Stimulated activated CD8-positive, alpha-beta memory T cell treated with anti-CD3 and anti-CD28 coated beads, Interleukin-2, amount 100 ng/mL, for 48 hours (primary cell): ENCODE results near the gene PGPEP1.
"Not testable (repeated sequence)": the region's sequence is repeated elsewhere in the genome, so short reads cannot be mapped to it uniquely, and the experiment has no call there.

Experiments used
- DNase-seq, 2 donors: peaks; one replicate each; pipeline ENCODE4 v3.0.0-alpha.2; 2020; ENCODE audit warnings: low read depth in 2 of 2

PGPEP1 gene

DNA sequence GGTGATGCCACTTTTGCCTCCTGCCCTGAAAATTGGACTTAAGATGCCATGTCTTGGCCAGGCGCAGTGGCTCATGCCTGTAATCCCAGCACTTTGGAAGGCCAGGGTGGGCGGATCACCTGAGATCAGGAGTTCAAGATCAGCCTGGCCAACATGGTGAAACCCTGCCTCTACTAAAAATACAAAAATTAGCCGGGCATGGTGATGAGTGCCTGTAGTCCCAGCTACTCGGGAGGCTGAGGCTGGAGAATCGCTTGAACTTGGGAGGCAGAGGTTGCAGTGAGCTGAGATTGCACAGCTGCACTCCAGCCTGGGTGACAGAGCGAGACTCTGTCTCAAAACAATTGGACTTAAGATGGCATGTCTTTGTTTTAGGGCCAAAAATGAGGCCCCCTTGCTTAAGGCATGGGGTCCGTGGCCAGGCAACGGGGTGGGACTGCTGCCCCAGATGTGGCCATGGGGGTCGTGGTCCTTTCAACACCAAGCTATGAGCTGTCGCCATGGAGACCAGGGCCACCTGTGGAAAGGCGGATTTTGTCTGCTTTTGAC is 24.0 kb downstream of the PGPEP1 start:
- not testable (repeated sequence) for DNase-seq

GRCh38 chr19:18364826-18365528 is 24.6 kb downstream of the PGPEP1 start:
- DNase-seq = no peak

DNA sequence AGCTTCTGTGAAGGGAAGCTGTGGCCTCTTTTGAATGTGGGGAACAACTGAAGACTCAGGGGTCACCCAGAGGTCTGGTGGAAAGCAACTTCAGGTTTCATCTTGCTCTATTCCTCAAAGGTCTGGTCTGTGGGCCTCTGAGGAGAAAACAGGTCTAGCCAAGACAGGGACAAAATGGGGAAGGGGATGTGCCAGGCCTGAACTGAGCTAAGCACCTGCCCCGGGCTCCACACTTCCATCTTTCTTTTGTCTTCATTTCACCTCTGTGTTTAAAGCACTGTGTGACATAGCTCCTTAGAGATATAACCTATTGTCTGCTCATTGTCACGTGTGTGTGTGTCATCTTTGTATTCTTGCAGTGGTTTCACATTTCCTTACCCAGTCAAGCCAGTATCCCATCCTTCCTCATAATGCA is 25.6 kb downstream of the PGPEP1 start:
- no peak for DNase-seq

GRCh38 chr19:18368504-18369222 is 28.3 kb downstream of the PGPEP1 start:
- DNase-seq = no peak

DNA sequence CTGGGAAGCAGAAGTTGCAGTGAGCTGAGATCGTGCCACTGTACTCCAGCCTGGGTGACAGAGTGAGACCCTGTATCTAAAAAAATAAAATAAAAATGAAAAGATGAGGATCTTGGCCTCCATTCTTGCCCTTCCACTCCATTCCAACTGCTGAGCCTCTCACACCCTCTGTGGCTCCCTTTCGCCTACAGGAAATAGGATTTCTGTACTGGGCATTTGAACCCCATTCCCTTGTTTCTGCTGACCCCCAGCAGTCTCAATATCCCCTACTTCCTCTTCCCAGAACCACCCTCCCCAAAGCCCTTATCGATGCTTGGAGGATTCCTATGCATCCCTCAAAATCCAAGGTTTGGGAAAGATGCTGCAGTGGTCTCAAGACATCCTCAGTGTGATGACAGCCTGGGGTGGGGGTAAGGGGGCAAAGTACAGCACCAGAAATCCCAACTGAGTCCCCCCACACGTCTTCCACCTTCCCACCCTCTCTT is 33.1 kb downstream of the PGPEP1 start:
- DNase-seq = no peak

DNA sequence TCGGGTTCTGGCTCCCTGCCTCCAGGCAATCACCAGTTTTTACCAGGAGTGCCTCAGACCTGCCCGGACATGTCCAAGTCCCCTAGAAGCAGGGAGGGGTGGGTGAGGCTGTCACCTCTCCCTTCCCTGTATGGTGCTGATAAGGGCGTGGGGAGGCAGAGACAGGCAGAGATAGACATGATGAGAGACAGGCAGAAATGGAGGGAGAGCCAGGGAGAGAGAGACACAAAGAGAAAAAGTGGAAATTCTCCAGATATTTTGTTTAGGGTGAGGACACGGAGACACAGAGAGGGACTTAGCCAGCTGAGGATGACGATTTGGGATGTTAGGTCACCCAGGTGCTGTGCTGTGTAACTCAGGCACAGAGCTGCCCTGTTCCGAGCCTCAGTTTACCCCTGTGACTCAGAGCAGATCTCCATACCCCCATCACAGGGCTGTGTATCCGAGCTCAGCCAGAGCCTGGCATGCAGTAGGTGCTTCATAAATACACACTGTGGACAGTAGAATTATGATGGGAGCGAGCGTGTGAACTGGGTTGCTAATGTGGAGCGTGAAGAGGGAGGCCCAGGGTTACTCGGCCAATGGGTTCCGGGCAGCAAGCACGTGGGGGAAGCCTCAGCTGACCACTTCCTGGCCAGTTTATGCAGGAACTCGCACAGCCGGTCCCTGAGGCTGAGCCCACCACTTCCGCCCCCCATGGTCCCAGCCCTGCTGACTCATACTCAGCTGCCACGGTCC is 33.7 kb downstream of the PGPEP1 start:
- peak; percentile 50 to 69 for DNase-seq

GRCh38 chr19:18377026-18377425 is 36.6 kb downstream of the PGPEP1 start:
- no peak for DNase-seq

GRCh38 chr19:18379803-18380747 is 39.7 kb downstream of the PGPEP1 start:
- no peak for DNase-seq

DNA sequence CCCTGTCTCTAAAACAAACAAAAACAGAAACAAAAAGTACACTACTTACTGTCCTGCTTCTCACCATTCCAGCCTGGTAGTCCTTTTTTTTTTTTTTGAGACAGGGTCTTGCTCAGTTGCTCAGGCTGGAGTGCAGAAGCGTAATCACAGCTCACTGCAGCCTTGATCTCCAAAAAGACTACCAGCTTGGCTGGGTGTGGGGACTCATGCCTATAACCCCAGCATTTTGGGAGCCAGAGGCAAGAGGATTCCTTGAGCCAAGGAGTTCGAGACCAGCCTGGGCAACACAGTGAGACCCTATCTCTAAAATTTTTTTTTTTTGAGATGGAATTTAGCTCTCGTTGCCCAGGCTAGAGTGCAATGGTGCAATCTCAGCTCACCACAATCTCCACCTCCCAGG is 40.4 kb downstream of the PGPEP1 start:
- DNase-seq = no peak

GRCh38 chr19:18383622-18384021 is 43.2 kb downstream of the PGPEP1 start:
- DNase-seq = not testable (repeated sequence)

DNA sequence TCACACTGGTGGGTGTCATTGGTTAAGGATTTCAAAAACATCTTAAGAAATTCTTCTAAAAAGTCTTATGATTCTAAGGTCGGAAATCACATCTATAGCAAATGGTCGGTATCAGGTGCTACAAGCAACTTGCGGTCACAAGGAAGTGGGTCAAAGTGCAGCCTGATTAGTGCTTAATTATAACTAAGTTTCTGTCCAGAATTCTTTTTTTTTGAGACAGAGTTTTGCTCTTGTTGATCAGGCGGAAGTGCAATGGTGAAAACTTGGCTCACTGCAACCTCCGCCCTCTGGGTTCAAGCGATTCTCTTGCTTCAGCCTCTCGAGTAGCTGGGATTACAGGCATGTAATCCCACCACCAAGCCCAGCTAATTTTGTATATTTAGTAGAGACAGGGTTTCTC is 44.4 kb downstream of the PGPEP1 start:
- DNase-seq = no peak

GRCh38 chr19:18385359-18385674 is 44.9 kb downstream of the PGPEP1 start:
- no peak for DNase-seq

GRCh38 chr19:18385675-18386542 is 45.5 kb downstream of the PGPEP1 start, which contains the start of gene GDF15:
TSS of gene GDF15 (plus strand) at chr19:18386158. CDS start at chr19:18386190, 32 bp downstream.
- peak; percentile 20 to 29 for DNase-seq

GRCh38 chr19:18386543-18387271 is 46.3 kb downstream of the PGPEP1 start:
- DNase-seq = no peak

GRCh38 chr19:18388100-18388959 is 47.9 kb downstream of the PGPEP1 start:
- DNase-seq = peak; percentile 78 to 80

GRCh38 chr19:18388960-18389725 is 48.7 kb downstream of the PGPEP1 start:
- no peak for DNase-seq

DNA sequence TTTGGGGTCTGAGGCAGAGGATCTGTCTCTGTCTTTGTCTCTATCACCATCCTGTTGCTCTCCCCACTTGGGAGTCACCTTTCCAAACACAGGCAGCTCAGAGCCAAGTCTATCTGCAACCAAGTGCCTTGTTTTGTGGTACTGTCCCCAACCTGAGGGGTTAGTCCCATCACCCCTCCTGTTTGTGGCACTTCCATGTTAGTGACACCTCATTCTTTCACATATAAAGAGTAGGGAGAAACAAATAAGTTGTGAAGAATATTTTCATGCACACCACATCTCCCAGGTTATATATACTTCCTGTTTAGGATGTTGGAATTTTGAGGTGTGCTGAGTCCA is 49.3 kb downstream of the PGPEP1 start:
- no peak for DNase-seq
